Neutrophil (primary cell): ENCODE results near the gene PCARE.

Experiments
- H3K27ac ChIP-seq: fragments of 200-600 bp; sonication (generic); 2 replicates; pipeline ENCODE4 v1.5.1; 2016; ENCODE audit warnings: mild to moderate bottlenecking, moderate library complexity
- H3K27me3 ChIP-seq: fragments of 200-600 bp; sonication (generic); 2 replicates; pipeline ENCODE4 v1.6.0; 2016; ENCODE audit warnings: mild to moderate bottlenecking
- H3K36me3 ChIP-seq: fragments of 200-600 bp; sonication (generic); 2 replicates; pipeline ENCODE4 v1.5.1; 2017
- H3K4me1 ChIP-seq, 2 experiments: fragments of 200-600 bp in 1 of 2; sonication (generic) in 1 of 2; 1 replicate in 1 of 2; 2 replicates in 1 of 2; pipeline versions ENCODE4 v1.5.1 to v1.6.1; 2013 to 2016; ENCODE audit warnings: low read depth in 1 of 2, low read length in 1 of 2, mild to moderate bottlenecking in 1 of 2, moderate library complexity in 1 of 2; ENCODE audit not compliant: control insufficient read depth in 1 of 2, insufficient read depth in 1 of 2
- H3K4me3 ChIP-seq, 2 experiments: fragments of 200-600 bp in 1 of 2; sonication (generic) in 1 of 2; 1 replicate in 1 of 2; 2 replicates in 1 of 2; pipeline ENCODE4 v1.5.1; 2013 to 2016; ENCODE audit warnings: low read depth in 1 of 2, low read length in 1 of 2, mild to moderate bottlenecking in 1 of 2, moderate library complexity in 1 of 2
- H3K9me3 ChIP-seq: fragments of 200-600 bp; sonication (generic); 2 replicates; pipeline ENCODE4 v1.5.1; 2016
- TF ChIP-seq, protein P1 (sequence below): fragments of 200-600 bp; sonication (generic); IDR thresholded peaks from 2 replicates; pipeline ENCODE4 v1.5.1; 2016; ENCODE audit warnings: antibody characterized with exemption

Gene PCARE

DNA sequence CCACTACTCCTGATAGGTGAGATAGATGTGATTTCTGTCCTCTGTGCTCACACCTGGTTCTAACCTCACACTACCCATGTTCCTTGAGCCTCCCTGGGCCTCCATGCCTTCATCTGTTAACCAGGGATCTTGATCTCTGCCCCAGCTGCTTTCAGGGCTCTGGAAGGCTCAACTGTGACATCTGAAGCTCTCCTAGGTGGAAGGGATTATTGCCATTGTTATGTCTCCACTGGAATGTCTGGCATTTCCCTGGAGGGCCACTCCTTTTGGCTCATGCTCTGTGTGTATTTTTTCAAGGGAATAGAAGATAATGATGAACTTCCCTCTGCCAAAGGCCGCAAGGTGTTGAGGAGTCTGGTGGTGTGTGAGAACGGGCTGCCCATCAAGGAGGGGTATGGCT is 41.2 kb downstream of the PCARE start:
- Histone ChIP-seq H3K27ac (no peak overlapping the region), H3K4me3 (no peak overlapping the region), H3K4me1 (peaks cover 15 to 18% of the 10 kb centered on the region in 2 experiments), H3K9me3 (no peaks in the 10 kb centered on the region), H3K36me3 (no peaks in the 10 kb centered on the region), H3K27me3 (no peaks in the 10 kb centered on the region)
- TF ChIP-seq, protein P1, sequence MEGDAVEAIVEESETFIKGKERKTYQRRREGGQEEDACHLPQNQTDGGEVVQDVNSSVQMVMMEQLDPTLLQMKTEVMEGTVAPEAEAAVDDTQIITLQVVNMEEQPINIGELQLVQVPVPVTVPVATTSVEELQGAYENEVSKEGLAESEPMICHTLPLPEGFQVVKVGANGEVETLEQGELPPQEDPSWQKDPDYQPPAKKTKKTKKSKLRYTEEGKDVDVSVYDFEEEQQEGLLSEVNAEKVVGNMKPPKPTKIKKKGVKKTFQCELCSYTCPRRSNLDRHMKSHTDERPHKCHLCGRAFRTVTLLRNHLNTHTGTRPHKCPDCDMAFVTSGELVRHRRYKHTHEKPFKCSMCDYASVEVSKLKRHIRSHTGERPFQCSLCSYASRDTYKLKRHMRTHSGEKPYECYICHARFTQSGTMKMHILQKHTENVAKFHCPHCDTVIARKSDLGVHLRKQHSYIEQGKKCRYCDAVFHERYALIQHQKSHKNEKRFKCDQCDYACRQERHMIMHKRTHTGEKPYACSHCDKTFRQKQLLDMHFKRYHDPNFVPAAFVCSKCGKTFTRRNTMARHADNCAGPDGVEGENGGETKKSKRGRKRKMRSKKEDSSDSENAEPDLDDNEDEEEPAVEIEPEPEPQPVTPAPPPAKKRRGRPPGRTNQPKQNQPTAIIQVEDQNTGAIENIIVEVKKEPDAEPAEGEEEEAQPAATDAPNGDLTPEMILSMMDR: no peak

DNA sequence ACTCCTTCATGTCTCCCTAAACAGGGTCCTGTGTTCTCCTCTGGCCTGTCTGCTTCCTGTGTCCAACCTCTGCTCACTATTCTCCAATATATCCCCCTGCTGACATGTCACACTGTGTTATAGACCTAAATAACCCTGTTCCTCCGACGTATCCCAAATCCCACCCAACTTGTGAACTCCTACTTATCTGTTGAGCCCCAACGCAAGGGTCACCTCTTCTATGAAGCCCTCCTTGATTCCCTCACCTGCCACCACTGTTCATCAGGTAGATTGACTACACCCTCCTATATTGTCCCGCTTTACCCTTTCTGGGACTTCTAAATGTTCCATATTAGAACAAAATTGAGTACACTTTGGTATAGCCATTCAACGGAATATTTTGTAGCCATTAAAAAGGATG is 42.1 kb downstream of the PCARE start:
- Histone ChIP-seq H3K27ac (no peak overlapping the region), H3K9me3 (no peaks in the 10 kb centered on the region), H3K4me3 (no peak overlapping the region), H3K36me3 (no peaks in the 10 kb centered on the region), H3K4me1 (peaks cover 15 to 18% of the 10 kb centered on the region in 2 experiments), H3K27me3 (no peaks in the 10 kb centered on the region)
- TF ChIP-seq, protein P1: no peak

DNA sequence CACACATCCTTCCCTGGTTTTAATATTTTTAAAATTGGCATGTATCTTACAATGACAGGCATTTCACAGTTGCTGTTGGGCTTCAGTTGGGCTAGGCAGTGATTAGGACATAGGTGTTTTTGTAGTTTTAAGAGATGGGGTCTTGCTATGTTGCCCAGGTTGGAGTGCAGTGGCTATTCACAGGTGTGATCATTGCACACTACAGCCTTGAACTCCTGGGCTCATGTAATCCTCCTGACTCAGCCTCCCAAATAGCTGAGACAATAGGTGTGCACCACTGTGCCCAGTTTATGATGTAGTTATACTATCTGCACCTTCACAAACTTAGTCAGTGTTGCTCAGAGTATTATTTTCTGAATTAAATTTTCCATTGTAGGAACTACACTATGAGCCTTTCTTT is 43.3 kb downstream of the PCARE start:
- Histone ChIP-seq H3K27me3 (no peaks in the 10 kb centered on the region), H3K27ac (no peak overlapping the region), H3K4me3 (no peak overlapping the region), H3K9me3 (no peaks in the 10 kb centered on the region), H3K36me3 (no peaks in the 10 kb centered on the region), H3K4me1 (peaks cover 15 to 18% of the 10 kb centered on the region in 2 experiments)
- TF ChIP-seq, protein P1: no peak

DNA sequence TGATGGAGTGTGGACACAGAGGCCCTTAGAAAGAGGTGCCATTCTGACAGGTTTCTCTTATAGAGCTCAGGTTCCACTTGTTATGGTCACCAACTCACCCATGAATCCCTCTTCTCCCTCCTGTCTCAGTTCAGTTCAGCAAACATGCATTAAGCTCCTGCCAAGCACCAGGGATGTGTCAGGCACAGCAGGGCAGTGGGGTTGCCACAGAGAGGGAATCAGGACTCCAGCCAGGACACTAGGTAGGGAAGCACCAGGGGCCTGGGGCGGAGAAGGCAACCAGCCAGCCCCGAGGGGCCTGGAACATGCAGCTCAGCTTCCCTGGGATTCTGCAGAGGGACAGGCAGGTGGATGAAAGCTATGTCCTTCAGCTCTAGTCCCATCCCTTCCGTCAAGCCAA is 48.6 kb downstream of the PCARE start:
- TF ChIP-seq, protein P1: no peak

DNA sequence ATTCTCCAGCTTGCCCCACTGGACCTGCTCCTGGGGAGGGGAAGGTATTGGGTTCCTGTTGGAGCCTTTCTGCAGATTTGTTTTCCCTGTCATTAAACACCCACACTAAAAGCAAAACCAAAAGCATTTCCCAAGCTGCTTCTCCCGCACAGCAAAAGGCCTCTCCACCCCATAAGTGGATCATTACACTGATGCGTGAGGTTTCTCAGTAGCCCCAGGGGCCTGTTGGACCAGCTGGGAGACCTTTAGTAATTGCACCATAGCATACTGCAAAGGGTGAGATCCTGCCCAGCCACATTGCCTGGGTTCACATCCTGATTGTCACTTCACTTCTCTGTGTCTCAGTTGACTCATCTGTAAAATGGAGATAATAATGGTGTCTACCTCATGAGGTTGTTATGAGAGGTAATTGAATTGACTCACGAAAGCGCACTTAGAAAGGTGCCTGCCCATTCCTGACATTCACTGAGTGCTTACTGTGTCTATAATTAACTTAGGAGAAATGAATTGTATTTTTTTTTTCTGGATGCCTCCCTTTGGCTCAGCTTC is 49.4 kb downstream of the PCARE start:
- TF ChIP-seq, protein P1: no peak
- no peaks in the 10 kb centered on the region for H3K36me3 ChIP-seq
- no peaks in the 10 kb centered on the region for H3K9me3 ChIP-seq
- H3K27me3 ChIP-seq: no peaks in the 10 kb centered on the region
- H3K27ac ChIP-seq: no peak overlapping the region
- H3K4me3 ChIP-seq: no peak overlapping the region
- peaks cover 3 to 8% of the 10 kb centered on the region in 2 experiments for H3K4me1 ChIP-seq

More for the DNA sequence above, 48.6 kb downstream of the PCARE start:
- Histone ChIP-seq H3K4me3 (no peak overlapping the region), H3K4me1 (peaks cover 0 to 8% of the 10 kb centered on the region in 2 experiments), H3K27me3 (no peaks in the 10 kb centered on the region), H3K36me3 (no peaks in the 10 kb centered on the region), H3K27ac (no peak overlapping the region), H3K9me3 (no peaks in the 10 kb centered on the region)
